Esophagus squamous epithelium (tissue), 5 donors: ENCODE data around the gene GFRA1. TPM values are rescaled to one million over a fixed set of nuclear protein-coding genes. Genes with fewer than 3 reads are reported as not detected.

Experiments used
- DNase-seq: peaks from one replicate; lab custom pipeline; 2025; lab: John Stamatoyannopoulos, UW
- H3K27ac ChIP-seq, 4 donors: fragments of 200-600 bp; sonication (generic); one replicate each; pipeline ENCODE4 v1.5.1; 2016 to 2019; ENCODE audit warnings: mild to moderate bottlenecking in 1 of 4
- H3K27me3 ChIP-seq, 4 donors: fragments of 200-600 bp; sonication (generic); 1 replicate in 3 of 4; 2 replicates in 1 of 4; pipeline versions ENCODE4 v1.5.1 to v1.6.0; 2017 to 2021; ENCODE audit warnings: antibody characterized with exemption in 1 of 4
- H3K36me3 ChIP-seq, 3 donors: fragments of 200-600 bp; sonication (generic); one replicate each; pipeline ENCODE4 v1.5.1; 2016 to 2019
- H3K4me1 ChIP-seq, 3 donors: fragments of 200-600 bp; sonication (generic); one replicate each; pipeline ENCODE4 v1.5.1; 2017 to 2019
- H3K4me3 ChIP-seq, 4 donors: fragments of 200-600 bp; sonication (generic); 1 replicate in 3 of 4; 2 replicates in 1 of 4; pipeline ENCODE4 v1.5.1; 2016 to 2019; ENCODE audit warnings: mild to moderate bottlenecking in 2 of 4, moderate library complexity in 1 of 4
- H3K9me3 ChIP-seq, 3 donors: fragments of 200-600 bp; sonication (generic); one replicate each; pipeline ENCODE4 v1.5.1; 2016 to 2019
- POLR2A ChIP-seq, 4 donors: fragments of 450-650 bp; IDR thresholded peaks; one replicate each; pipeline ENCODE4 v1.6.1; 2017; ENCODE audit warnings: antibody characterized with exemption in 4 of 4, mild to moderate bottlenecking in 4 of 4, moderate library complexity in 3 of 4
- WGBS, 2 donors: methylation state at CpG; one replicate each; pipeline ENCODE4 v1.1.5; 2018; 5-methylcytosine and 5-hydroxymethylcytosine counted together
- intact Hi-C: fragments of 100-400 bp; cut with DNase I; formaldehyde crosslinking; loops from one replicate; pipeline ENCODE4 v1.15.0; 2022
- total RNA-seq, 4 donors: library from RNA; depleted of rRNA; stranded (reverse); fragments of >200 nt; gene quantifications; one replicate each; pipeline ENCODE4 v1.1.0, GENCODE V29; 2016
- TF ChIP-seq, protein P1 (sequence below), 6 experiments: fragments of 450-650 bp in 4 of 6; fragments of 200-600 bp in 2 of 6; sonication (generic) in 2 of 6; IDR thresholded peaks; one replicate each; pipeline ENCODE4 v1.5.1; 2016 to 2019; ENCODE audit warnings: antibody characterized with exemption in 6 of 6, mild to moderate bottlenecking in 4 of 6, moderate library complexity in 4 of 6
- donor health status: DM: yes; HTN: yes; CAD: no.

GFRA1 gene
- total RNA-seq, 4 donors from 2014 or later: 1.0 to 79.9 (median 4.2) TPM

DNA sequence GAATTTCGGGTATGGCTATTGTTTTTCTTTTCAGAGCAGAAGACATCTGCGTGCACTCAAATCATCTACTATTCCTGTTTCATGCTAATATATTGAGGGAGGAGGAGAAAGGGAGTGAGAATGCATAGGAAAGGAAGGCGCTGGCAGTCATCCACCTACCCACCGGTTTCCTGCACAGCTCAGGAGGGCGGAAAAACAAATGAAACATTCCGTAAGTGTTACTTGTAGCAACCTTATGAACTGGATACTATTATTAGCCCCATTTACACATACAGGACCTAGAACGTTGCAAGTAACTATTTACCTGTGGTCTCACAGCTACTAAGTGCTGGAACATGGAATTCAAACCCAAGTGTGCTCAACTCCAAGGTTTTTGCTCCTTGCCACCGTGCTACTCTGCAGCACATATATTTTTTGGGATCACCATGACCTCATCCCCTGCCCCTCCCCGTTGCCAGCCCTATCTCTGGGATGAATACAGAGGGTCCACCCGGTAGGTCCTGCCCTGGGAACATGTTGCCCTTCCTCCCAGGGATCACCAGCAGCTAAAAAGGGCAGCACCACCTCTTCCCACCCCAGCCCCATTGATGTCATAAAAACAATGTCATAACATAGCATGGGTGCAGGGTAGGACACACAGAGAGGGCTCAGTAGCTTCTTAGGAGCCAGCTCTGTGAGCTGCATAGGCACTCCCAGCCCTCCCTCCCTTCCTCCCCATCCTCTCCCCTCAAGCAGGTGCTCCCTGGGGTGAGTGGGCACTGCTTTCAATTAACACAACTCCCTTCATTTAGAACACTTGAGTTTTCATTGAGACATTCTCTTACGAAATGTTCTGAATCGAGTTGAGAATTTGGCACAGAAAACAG lies 16.9 kb downstream of the GFRA1 start:
- intact Hi-C loops: no loop called here
- WGBS, 2 donors: 65 to 67% methylated on average over 11 of the region's 12 CpGs

DNA sequence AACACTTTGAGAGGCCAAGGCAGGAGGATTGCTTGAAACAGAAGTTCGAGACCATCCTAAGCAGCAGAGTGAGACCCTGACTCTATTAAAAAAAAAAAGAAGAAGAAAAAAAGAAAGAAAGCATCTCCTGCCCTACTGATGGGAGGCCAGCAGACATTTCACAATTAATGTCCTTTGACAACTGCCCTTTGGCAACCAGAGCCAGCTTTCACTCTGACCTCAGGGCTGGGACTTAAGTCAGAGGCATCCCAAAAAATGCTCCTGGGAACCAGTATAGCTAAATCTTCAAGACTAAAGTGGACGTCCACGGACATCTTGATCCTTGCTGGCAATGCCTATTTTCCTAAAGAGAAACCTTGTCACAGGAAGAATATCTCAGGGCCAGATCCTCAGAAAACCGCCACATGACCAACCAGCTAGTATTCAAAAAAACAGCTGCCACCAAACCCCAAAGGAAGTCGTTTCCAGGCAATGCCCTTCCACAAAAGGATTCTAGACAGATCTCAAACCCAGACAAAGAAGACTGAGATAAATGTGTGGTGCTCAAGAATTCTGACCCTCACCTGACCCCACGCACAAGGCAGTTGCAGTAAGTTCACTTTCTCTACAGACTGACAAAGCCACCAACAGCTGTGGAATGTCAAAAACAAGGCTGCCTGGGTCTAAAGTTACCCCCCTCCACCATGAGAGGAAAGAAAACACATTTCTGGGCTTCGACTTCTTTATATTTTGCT lies 18.4 kb downstream of the GFRA1 start:
- Histone ChIP-seq H3K27ac (no peak overlapping the region), H3K27me3 (peaks cover 0 to 2% (median 0%) of the 10 kb centered on the region in 4 donors), H3K4me3 (no peak overlapping the region), H3K36me3 (no peaks in the 10 kb centered on the region), H3K4me1 (no peaks in the 10 kb centered on the region), H3K9me3 (no peaks in the 10 kb centered on the region)
- WGBS, 2 donors: 47 to 52% methylated on average over 7 of the region's 7 CpGs
- intact Hi-C loops: no loop called here
- TF ChIP-seq POLR2A (IDR thresholded peaks at IDR 0.05): no peak
- TF ChIP-seq, protein P1, sequence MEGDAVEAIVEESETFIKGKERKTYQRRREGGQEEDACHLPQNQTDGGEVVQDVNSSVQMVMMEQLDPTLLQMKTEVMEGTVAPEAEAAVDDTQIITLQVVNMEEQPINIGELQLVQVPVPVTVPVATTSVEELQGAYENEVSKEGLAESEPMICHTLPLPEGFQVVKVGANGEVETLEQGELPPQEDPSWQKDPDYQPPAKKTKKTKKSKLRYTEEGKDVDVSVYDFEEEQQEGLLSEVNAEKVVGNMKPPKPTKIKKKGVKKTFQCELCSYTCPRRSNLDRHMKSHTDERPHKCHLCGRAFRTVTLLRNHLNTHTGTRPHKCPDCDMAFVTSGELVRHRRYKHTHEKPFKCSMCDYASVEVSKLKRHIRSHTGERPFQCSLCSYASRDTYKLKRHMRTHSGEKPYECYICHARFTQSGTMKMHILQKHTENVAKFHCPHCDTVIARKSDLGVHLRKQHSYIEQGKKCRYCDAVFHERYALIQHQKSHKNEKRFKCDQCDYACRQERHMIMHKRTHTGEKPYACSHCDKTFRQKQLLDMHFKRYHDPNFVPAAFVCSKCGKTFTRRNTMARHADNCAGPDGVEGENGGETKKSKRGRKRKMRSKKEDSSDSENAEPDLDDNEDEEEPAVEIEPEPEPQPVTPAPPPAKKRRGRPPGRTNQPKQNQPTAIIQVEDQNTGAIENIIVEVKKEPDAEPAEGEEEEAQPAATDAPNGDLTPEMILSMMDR (IDR thresholded peaks at IDR 0.05): no peak
- no peak for DNase-seq

More for the DNA sequence above, 16.9 kb downstream of the GFRA1 start:
- no peak overlapping the region for H3K27ac ChIP-seq
- no peaks in the 10 kb centered on the region for H3K36me3 ChIP-seq
- no peak for DNase-seq
- no peaks in the 10 kb centered on the region for H3K9me3 ChIP-seq
- H3K4me1 ChIP-seq: no peaks in the 10 kb centered on the region
- no peak for TF ChIP-seq POLR2A (IDR thresholded peaks at IDR 0.05)
- TF ChIP-seq, protein P1 (IDR thresholded peaks at IDR 0.05): no peak
- peaks cover 0 to 2% (median 0%) of the 10 kb centered on the region in 4 donors for H3K27me3 ChIP-seq
- H3K4me3 ChIP-seq: no peak overlapping the region

DNA sequence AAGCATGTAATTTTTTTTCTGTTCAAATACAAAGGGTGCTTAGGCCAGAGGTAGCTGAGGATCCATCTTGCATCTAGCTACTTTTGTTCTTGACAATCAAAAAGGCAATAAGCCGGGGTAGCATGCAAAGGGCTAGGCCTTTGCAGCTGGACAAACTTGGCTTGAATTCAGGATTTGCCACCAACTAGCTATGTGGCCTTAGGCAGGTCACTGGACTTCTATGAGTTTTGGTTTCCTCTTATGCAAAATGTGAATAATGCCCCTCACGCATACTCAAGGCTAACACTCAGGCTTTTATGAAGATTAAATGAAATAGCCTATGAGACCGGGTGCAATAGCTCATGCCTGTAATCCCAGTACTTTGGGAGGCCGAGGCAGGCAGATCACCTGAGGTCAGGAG lies 19.3 kb downstream of the GFRA1 start:
- Histone ChIP-seq H3K4me3 (no peak overlapping the region), H3K27ac (no peak overlapping the region), H3K36me3 (no peaks in the 10 kb centered on the region), H3K4me1 (no peaks in the 10 kb centered on the region), H3K9me3 (no peaks in the 10 kb centered on the region), H3K27me3 (peaks cover 0 to 2% (median 0%) of the 10 kb centered on the region in 4 donors)
- WGBS, 2 donors: 65 to 93% methylated on average over 2 to 4 of the region's 4 CpGs
- intact Hi-C loops: no loop called here
- no peak for TF ChIP-seq POLR2A (IDR thresholded peaks at IDR 0.05)
- TF ChIP-seq, protein P1 (IDR thresholded peaks at IDR 0.05): no peak
- no peak for DNase-seq

DNA sequence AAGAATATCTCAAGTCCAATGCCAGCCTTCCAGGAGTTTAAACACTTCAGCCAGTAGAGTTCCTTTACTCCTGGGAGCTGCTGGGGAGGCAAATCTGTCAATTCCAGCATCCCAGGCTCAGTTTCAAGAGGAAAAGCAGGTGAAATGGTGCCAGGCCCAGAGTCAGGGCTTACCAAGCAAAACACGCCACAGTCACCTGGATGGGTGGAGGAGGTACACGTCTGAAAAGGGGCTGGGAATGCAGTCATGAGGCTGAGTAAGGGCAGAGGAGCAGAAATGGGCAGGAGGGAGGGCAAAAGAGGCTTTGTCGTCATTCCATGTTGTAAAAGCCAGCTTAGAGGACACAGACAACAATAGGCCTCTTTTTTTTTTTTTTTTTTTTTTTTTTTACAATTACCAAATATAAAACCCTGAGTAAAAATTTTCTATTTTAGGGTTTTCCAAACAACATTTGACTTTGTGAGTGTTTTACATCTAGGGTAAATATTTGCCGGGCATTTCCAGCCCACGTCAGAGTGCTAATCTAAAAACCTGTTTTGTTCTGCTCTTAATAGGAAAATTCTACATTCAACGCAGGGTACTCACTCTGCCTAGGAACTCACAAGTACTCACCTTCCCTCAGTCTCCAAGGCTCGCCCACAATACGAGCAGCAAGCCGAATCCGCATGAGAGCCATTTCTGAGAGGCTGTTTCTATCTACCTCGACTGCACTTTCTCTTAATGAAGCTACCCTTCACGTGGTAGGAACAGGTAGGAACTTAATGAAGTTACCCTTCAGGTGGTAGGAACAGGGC lies 21.2 kb downstream of the GFRA1 start:
- WGBS, 2 donors: 72% methylated on average over 10 to 12 of the region's 12 CpGs
- no peak overlapping the region for H3K27ac ChIP-seq
- H3K4me3 ChIP-seq: no peak overlapping the region
- TF ChIP-seq POLR2A (IDR thresholded peaks at IDR 0.05): no peak
- TF ChIP-seq, protein P1 (IDR thresholded peaks at IDR 0.05): no peak
- H3K36me3 ChIP-seq: no peaks in the 10 kb centered on the region
- intact Hi-C loops: no loop called here
- no peak for DNase-seq
- no peaks in the 10 kb centered on the region for H3K9me3 ChIP-seq
- H3K27me3 ChIP-seq: no peaks in the 10 kb centered on the region
- H3K4me1 ChIP-seq: no peaks in the 10 kb centered on the region
